ENCODE results near the gene CPZ. TPM values are rescaled to one million over a fixed set of nuclear protein-coding genes. Genes with fewer than 3 reads are reported as not detected.

Gene CPZ
- total RNA-seq, 1 donor from 2014 or later = 6.3 TPM

GRCh38 chr4:8639777-8640720 lies 47.5 kb downstream of the CPZ start:
- no peak for DNase-seq (ENCODE audit: low spot score)

GRCh38 chr4:8640816-8641215 lies 48.3 kb downstream of the CPZ start:
- no peak for DNase-seq (ENCODE audit: low spot score)

GRCh38 chr4:8641256-8641655 lies 48.7 kb downstream of the CPZ start:
- no peak for DNase-seq (ENCODE audit: low spot score)

- DNase-seq (ENCODE audit: low spot score) = no peak
These were observed 49.5 kb downstream of the CPZ start for GRCh38 chr4:8641931-8642650.

- no peak for DNase-seq (ENCODE audit: low spot score)
These were observed 50.2 kb downstream of the CPZ start for GRCh38 chr4:8642651-8643321.

- DNase-seq (ENCODE audit: low spot score) = no peak
These were observed 50.9 kb downstream of the CPZ start for GRCh38 chr4:8643441-8643840.

- DNase-seq (ENCODE audit: low spot score) = no peak
These were observed 51.4 kb downstream of the CPZ start for GRCh38 chr4:8643986-8644385.

- no peak for DNase-seq (ENCODE audit: low spot score)
These were observed 51.9 kb downstream of the CPZ start for GRCh38 chr4:8644461-8644891.

- DNase-seq (ENCODE audit: low spot score) = peak; percentile 3
These were observed 52.6 kb downstream of the CPZ start for GRCh38 chr4:8644966-8645752.

- DNase-seq (ENCODE audit: low spot score) = no peak
These were observed 53.2 kb downstream of the CPZ start for GRCh38 chr4:8645753-8646124.

- peak; percentile 7 for DNase-seq (ENCODE audit: low spot score)
These were observed 53.9 kb downstream of the CPZ start for GRCh38 chr4:8646296-8647093.

- DNase-seq (ENCODE audit: low spot score) = no peak
These were observed 54.6 kb downstream of the CPZ start for GRCh38 chr4:8647094-8647570.

- DNase-seq (ENCODE audit: low spot score) = no peak
These were observed 55.1 kb downstream of the CPZ start for GRCh38 chr4:8647626-8648025.

- no peak for DNase-seq (ENCODE audit: low spot score)
These were observed 55.7 kb downstream of the CPZ start for GRCh38 chr4:8648296-8648695.

- DNase-seq (ENCODE audit: low spot score) = no peak
These were observed 56.5 kb downstream of the CPZ start for GRCh38 chr4:8648816-8649630.

- DNase-seq (ENCODE audit: low spot score) = no peak
These were observed 57.2 kb downstream of the CPZ start for GRCh38 chr4:8649631-8650361.

- no peak for DNase-seq (ENCODE audit: low spot score)
These were observed 59.2 kb downstream of the CPZ start for GRCh38 chr4:8651661-8652180.

- DNase-seq (ENCODE audit: low spot score) = no peak
These were observed 59.9 kb downstream of the CPZ start for GRCh38 chr4:8652181-8653078.
